Fibroblast of skin of back (primary cell): Measurements from ENCODE around the gene KLK12.
A peak's percentile ranks its signal among the peaks of the same experiment; 100 is the strongest.
"Not testable (repeated sequence)": the region's sequence is repeated elsewhere in the genome, so short reads cannot be mapped to it uniquely, and the experiment has no call there.

Experiments used
- DNase-seq: peaks from one replicate; pipeline ENCODE4 v3.0.0-alpha.2; 2013

Gene KLK12

GRCh38 chr19:51015691-51016267 lies 19.0 kb downstream of the KLK12 start:
- DNase-seq, result no peak

GRCh38 chr19:51014242-51014641 lies 20.6 kb downstream of the KLK12 start:
- no peak for DNase-seq

- DNase-seq, result no peak
Observed at GRCh38 chr19:51012661-51013190, 22.1 kb downstream of the KLK12 start.

- no peak for DNase-seq
Observed at GRCh38 chr19:51010066-51010795, 24.6 kb downstream of the KLK12 start.

- DNase-seq, result no peak
Observed at GRCh38 chr19:51009061-51009891, 25.5 kb downstream of the KLK12 start.

GRCh38 chr19:51007488-51007887 lies 27.3 kb downstream of the KLK12 start:
- DNase-seq, result no peak

GRCh38 chr19:51006406-51006805 lies 28.4 kb downstream of the KLK12 start:
- DNase-seq, result no peak

GRCh38 chr19:51005248-51005647 lies 29.6 kb downstream of the KLK12 start:
- DNase-seq, result no peak

GRCh38 chr19:51003316-51003715 lies 31.5 kb downstream of the KLK12 start:
- no peak for DNase-seq

GRCh38 chr19:51002542-51003311 lies 32.1 kb downstream of the KLK12 start:
- peak; percentile 2 for DNase-seq

- DNase-seq, result no peak
Observed at GRCh38 chr19:51002089-51002532, 32.7 kb downstream of the KLK12 start.

GRCh38 chr19:51001515-51001914 lies 33.3 kb downstream of the KLK12 start, which contains the start of gene KLK8:
Gene KLK8 (minus strand): TSS chr19:51001604. CDS start chr19:51001167, 437 bp downstream.
- DNase-seq, result no peak

GRCh38 chr19:51000981-51001380 lies 33.8 kb downstream of the KLK12 start:
- no peak for DNase-seq

GRCh38 chr19:51000426-51000825 lies 34.4 kb downstream of the KLK12 start:
- no peak for DNase-seq

GRCh38 chr19:50998686-50999085 lies 36.1 kb downstream of the KLK12 start:
- DNase-seq, result no peak

GRCh38 chr19:50998061-50998460 lies 36.7 kb downstream of the KLK12 start:
- DNase-seq, result no peak

- no peak for DNase-seq
Observed at GRCh38 chr19:50994129-50994528, 40.7 kb downstream of the KLK12 start.

GRCh38 chr19:50992666-50993035 lies 42.2 kb downstream of the KLK12 start:
- no peak for DNase-seq

GRCh38 chr19:50984416-50984815 lies 50.4 kb downstream of the KLK12 start:
- DNase-seq, result not testable (repeated sequence)

GRCh38 chr19:50983625-50984292 lies 51.0 kb downstream of the KLK12 start, which contains the start of gene KLK7:
Gene KLK7 (minus strand): TSS chr19:50983917. CDS start chr19:50982399, 1,518 bp downstream.
- DNase-seq, result no peak

- DNase-seq, result no peak
Observed at GRCh38 chr19:50982186-50982585, 52.6 kb downstream of the KLK12 start.
